Stomach smooth muscle (tissue), 2 donors: ENCODE measurements around the gene C12orf56.
A peak's percentile ranks its signal among the peaks of the same experiment; 100 is the strongest.

Source experiments
- H3K27ac ChIP-seq: one replicate; pipeline ENCODE4 v1.7.0; 2013; ENCODE audit warnings: mild to moderate bottlenecking, low read length, inconsistent platforms
- H3K27me3 ChIP-seq, 2 donors: one replicate each; pipeline ENCODE4 v1.7.0; 2013; ENCODE audit warnings: low read length in 2 of 2; ENCODE audit not compliant: insufficient read depth in 2 of 2, control insufficient read depth in 1 of 2
- H3K36me3 ChIP-seq, 2 donors: one replicate each; pipeline ENCODE4 v1.7.0; 2013; ENCODE audit warnings: low read length in 2 of 2; ENCODE audit not compliant: control insufficient read depth in 2 of 2, insufficient read depth in 2 of 2
- H3K4me1 ChIP-seq: one replicate; pipeline ENCODE4 v1.7.0; 2013; ENCODE audit warnings: low read length; ENCODE audit not compliant: control insufficient read depth, insufficient read depth
- H3K4me3 ChIP-seq, 2 donors: one replicate each; pipeline ENCODE4 v1.7.0; 2013; ENCODE audit warnings: low read length in 2 of 2
- H3K9ac ChIP-seq, 2 donors: one replicate each; pipeline ENCODE4 v1.7.0; 2013; ENCODE audit warnings: low read length in 2 of 2, mild to moderate bottlenecking in 1 of 2
- H3K9me3 ChIP-seq, 2 donors: one replicate each; pipeline ENCODE4 v1.7.0; 2013; ENCODE audit warnings: low read length in 2 of 2; ENCODE audit not compliant: control insufficient read depth in 2 of 2
- donor health status: healthy.
- donor health status: Pancreatic carcinoma.

C12orf56 gene

DNA sequence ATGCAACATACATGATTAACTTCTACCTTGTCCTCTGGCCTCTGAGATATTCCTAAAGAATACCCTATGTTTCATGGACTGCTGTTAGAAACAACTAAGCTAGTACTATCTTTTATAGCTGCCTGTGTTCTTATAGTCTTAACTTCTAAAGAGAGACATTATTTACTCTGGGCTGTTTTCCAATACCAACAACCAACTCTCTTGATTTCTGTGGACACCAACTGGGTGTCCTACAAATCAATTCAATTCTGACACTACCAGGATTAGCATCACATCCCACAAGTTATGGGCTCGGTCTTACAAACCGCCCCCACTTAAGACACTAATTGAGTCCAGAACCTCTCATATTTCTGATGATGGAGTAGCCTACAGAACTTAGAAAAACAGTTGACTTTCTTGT, 21.9 kb upstream of the C12orf56 start:
- no peak overlapping the region for H3K9ac ChIP-seq
- H3K36me3 ChIP-seq = peaks cover 19 to 32% of the 10 kb centered on the region in 2 donors
- no peak overlapping the region for H3K27ac ChIP-seq
- no peaks in the 10 kb centered on the region for H3K9me3 ChIP-seq
- H3K27me3 ChIP-seq = no peaks in the 10 kb centered on the region
- no peak overlapping the region for H3K4me3 ChIP-seq
- H3K4me1 ChIP-seq = no peaks in the 10 kb centered on the region

DNA sequence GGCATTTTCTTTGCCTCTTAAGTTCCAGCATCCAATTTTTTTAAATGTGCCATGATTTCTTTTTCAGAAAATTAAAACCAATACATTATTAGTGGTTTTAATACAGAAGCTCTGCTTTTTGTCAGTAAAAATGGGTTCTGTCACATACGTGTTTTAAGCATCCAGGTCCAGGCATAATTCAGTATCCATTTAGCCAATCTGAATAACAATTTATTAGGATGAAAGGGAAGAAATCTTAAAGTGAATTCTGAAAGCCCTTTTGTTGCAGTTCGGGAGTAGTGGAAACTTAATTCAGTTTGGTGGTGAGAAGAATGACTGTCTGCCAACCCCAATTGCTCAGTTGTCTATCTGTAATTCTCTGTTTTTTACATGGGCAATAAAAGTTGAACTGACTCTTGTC, 20.9 kb upstream of the C12orf56 start:
- no peak overlapping the region for H3K4me3 ChIP-seq
- no peaks in the 10 kb centered on the region for H3K27me3 ChIP-seq
- H3K36me3 ChIP-seq = peaks cover 19 to 29% of the 10 kb centered on the region in 2 donors
- no peak overlapping the region for H3K27ac ChIP-seq
- H3K9me3 ChIP-seq = no peaks in the 10 kb centered on the region
- H3K4me1 ChIP-seq = no peaks in the 10 kb centered on the region
- no peak overlapping the region for H3K9ac ChIP-seq

- Histone ChIP-seq H3K27me3 (no peaks in the 10 kb centered on the region), H3K36me3 (peaks cover 6 to 12% of the 10 kb centered on the region in 2 donors), H3K4me1 (no peaks in the 10 kb centered on the region), H3K4me3 (no peak overlapping the region), H3K9ac (no peak overlapping the region), H3K9me3 (no peaks in the 10 kb centered on the region), H3K27ac (no peak overlapping the region)
These were observed 17.0 kb upstream of the C12orf56 start for GRCh38 chr12:64407342-64408223.

DNA sequence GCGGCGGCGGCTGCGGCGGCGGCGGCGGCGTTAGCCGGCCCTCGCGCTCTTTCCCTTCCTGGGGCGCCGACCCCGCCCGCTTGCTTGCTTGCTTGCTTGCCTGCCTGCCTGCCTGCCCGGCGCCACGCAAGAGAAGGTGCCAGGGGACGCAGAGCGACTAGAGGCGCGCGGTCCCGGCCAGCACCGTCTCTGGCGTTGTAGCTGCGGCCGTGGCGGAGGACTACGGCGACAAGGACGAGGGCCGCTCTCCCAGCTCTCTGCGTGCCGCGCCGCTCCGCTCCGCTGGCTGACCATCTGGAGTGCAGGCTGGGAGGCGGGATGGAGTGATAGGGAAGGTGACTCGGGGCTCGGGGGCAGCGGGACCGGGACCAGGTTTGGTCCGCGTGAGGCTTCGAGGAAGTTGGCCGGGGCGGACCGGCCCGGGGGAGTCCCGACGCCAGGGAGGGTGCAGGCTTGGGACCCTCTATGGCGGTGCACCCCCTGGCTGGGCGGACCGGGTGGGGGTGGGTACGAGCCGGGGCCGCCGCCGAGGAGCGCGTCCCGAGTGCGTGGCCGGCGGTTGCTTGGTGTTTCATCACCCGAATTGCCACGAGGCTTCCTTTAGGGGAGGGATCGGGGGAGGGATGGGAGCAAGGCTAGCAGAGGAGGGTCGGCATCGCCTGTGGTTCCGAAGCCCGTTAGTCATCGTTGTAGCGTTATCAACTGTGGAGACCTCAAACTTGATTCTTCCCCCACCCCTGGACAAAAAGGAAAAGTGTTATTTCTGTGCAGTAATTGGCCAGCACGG, 14.1 kb upstream of the C12orf56 start:
- Histone ChIP-seq H3K9me3 (no peaks in the 10 kb centered on the region), H3K9ac (peak overlapping the region; percentile 71 to 92), H3K36me3 (no peaks in the 10 kb centered on the region), H3K4me1 (no peaks in the 10 kb centered on the region), H3K27me3 (no peaks in the 10 kb centered on the region), H3K27ac (peak overlapping the region; percentile 90), H3K4me3 (peak overlapping the region; percentile 85 to 90)

GRCh38 chr12:64403707-64404469, 13.3 kb upstream of the C12orf56 start, which contains the start of gene XPOT:
Gene XPOT, plus strand, starts transcription at chr12:64404392. Its CDS starts 5,644 bp downstream, at chr12:64410036.
- Histone ChIP-seq H3K9me3 (no peaks in the 10 kb centered on the region), H3K9ac (peak within 1 kb of the TSS; percentile 89 to 92), H3K36me3 (no peaks in the 10 kb centered on the region), H3K4me1 (no peaks in the 10 kb centered on the region), H3K27ac (peak within 1 kb of the TSS; percentile 90), H3K27me3 (no peaks in the 10 kb centered on the region), H3K4me3 (peak within 1 kb of the TSS; percentile 85 to 90)

DNA sequence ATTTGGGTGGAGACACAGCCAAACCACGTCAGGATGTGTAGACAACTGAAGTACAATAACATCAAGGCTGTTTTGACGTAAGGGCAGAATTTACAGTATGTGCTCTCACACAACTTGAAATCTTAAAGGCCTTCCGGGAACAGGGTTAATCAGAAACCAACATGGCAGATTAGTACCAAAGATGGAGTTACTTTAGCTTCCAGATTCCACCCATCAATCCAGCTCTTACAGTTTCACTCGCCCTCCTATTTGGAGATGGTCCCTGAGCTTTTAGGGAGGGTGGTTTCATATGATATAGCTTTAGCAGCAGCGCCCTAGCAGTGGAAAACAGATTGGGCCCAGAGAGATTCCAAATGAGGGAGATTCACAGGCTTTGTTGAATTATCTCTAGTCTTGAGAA, 11.6 kb upstream of the C12orf56 start:
- Histone ChIP-seq H3K27ac (no peak overlapping the region), H3K27me3 (no peaks in the 10 kb centered on the region), H3K36me3 (no peaks in the 10 kb centered on the region), H3K4me1 (no peaks in the 10 kb centered on the region), H3K9ac (no peak overlapping the region), H3K4me3 (no peak overlapping the region), H3K9me3 (no peaks in the 10 kb centered on the region)

DNA sequence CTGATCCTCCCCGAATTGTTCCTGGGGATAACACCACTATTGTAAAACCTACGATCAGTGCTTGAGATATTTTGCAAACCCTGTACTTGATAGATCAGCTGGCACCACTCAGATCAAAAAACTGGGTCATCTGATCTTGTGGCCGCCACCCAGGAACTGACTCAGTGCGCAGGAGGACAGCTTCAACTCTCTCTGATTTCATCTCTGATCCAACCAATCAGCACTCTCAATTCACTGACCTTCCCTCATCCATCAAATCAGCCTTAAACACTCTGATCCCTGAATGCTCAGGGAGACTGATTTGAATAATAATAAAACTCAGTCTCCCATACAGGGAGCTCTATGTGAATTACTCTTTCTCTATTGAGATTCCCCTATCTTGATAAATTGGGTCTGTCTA, 9.5 kb upstream of the C12orf56 start:
- Histone ChIP-seq H3K27me3 (no peaks in the 10 kb centered on the region), H3K27ac (no peak overlapping the region), H3K36me3 (no peaks in the 10 kb centered on the region), H3K9me3 (no peaks in the 10 kb centered on the region), H3K4me3 (no peak overlapping the region), H3K9ac (no peak overlapping the region), H3K4me1 (no peaks in the 10 kb centered on the region)

GRCh38 chr12:64395739-64396138, 5.2 kb upstream of the C12orf56 start:
- Histone ChIP-seq H3K9me3 (no peaks in the 10 kb centered on the region), H3K4me3 (no peak overlapping the region), H3K27me3 (peaks cover 0 to 6% of the 10 kb centered on the region in 2 donors), H3K36me3 (no peaks in the 10 kb centered on the region), H3K4me1 (no peaks in the 10 kb centered on the region), H3K9ac (no peak overlapping the region), H3K27ac (no peak overlapping the region)

GRCh38 chr12:64392221-64392620, 1.7 kb upstream of the C12orf56 start:
- Histone ChIP-seq H3K9ac (no peak overlapping the region), H3K36me3 (no peaks in the 10 kb centered on the region), H3K4me3 (no peak overlapping the region), H3K4me1 (peaks cover 4% of the 10 kb centered on the region), H3K9me3 (no peaks in the 10 kb centered on the region), H3K27ac (no peak overlapping the region), H3K27me3 (peaks cover 8 to 17% of the 10 kb centered on the region in 2 donors)

- Histone ChIP-seq H3K9ac (no peak overlapping the region), H3K27me3 (peaks cover 8 to 17% of the 10 kb centered on the region in 2 donors), H3K27ac (no peak overlapping the region), H3K9me3 (no peaks in the 10 kb centered on the region), H3K4me3 (no peak overlapping the region), H3K4me1 (peaks cover 4% of the 10 kb centered on the region), H3K36me3 (no peaks in the 10 kb centered on the region)
These were observed 1.4 kb downstream of the C12orf56 start for GRCh38 chr12:64389154-64389553.
